Coronary artery (tissue), 2 donors: Measurements from ENCODE around the gene HOXB7.

ENCODE experiments used
- DNase-seq: peaks from one replicate; pipeline ENCODE4 v3.0.0-alpha.2; 2017; ENCODE audit warnings: low spot score
- H3K27ac ChIP-seq, 2 donors: fragments of 200-600 bp; sonication (generic); one replicate each; pipeline ENCODE4 v1.5.1; 2016 to 2019
- H3K4me3 ChIP-seq: fragments of 200-600 bp; sonication (generic); 2 replicates; pipeline ENCODE4 v1.5.1; 2016; ENCODE audit warnings: mild to moderate bottlenecking, moderate library complexity
- CTCF ChIP-seq: fragments of 200-600 bp; sonication (generic); IDR thresholded peaks from one replicate; pipeline ENCODE4 v1.5.1; 2019; ENCODE audit warnings: antibody characterized with exemption

The HOXB7 gene

GRCh38 chr17:48598736-48599135 lies 12.1 kb downstream of the HOXB7 start:
- no peak overlapping the region for H3K4me3 ChIP-seq
- no peak for TF ChIP-seq CTCF
- no peak for DNase-seq
- H3K27ac ChIP-seq, result no peak overlapping the region

GRCh38 chr17:48597778-48598631 lies 12.8 kb downstream of the HOXB7 start:
- H3K27ac ChIP-seq, result peak overlapping the region in 1 of 2 donors; percentile 43
- no peak for TF ChIP-seq CTCF
- DNase-seq, result no peak
- H3K4me3 ChIP-seq, result peak overlapping the region; percentile 69

GRCh38 chr17:48597528-48597777 lies 13.4 kb downstream of the HOXB7 start:
- DNase-seq, result no peak
- Histone ChIP-seq H3K4me3 (peak overlapping the region; percentile 69), H3K27ac (peak overlapping the region in 1 of 2 donors; percentile 43)
- no peak for TF ChIP-seq CTCF

- peak overlapping the region in 1 of 2 donors; percentile 43 for H3K27ac ChIP-seq
- peak overlapping the region; percentile 69 for H3K4me3 ChIP-seq
- no peak for TF ChIP-seq CTCF
- DNase-seq, result no peak
These were observed 13.9 kb downstream of the HOXB7 start for GRCh38 chr17:48596735-48597527.

GRCh38 chr17:48596000-48596734 lies 14.7 kb downstream of the HOXB7 start:
- H3K4me3 ChIP-seq, result peak overlapping the region; percentile 69
- no peak overlapping the region for H3K27ac ChIP-seq
- DNase-seq, result no peak

More at GRCh38 chr17:48596000-48596734, 14.7 kb downstream of the HOXB7 start:
- TF ChIP-seq CTCF, result no peak
